Duodenal mucosa (tissue), 2 donors: ENCODE data around the gene MBD2.
A peak's percentile ranks its signal among the peaks of the same experiment; 100 is the strongest.
"Not testable (repeated sequence)": the region's sequence is repeated elsewhere in the genome, so short reads cannot be mapped to it uniquely, and the experiment has no call there.

ENCODE experiments used
- H3K27ac ChIP-seq: one replicate; pipeline ENCODE4 v1.7.0; 2013; ENCODE audit warnings: low read depth, low read length
- H3K27me3 ChIP-seq, 2 donors: one replicate each; pipeline ENCODE4 v1.7.0; 2013; ENCODE audit warnings: low read length in 2 of 2, control low read depth in 1 of 2; ENCODE audit not compliant: insufficient read depth in 2 of 2, control insufficient read depth in 1 of 2
- H3K36me3 ChIP-seq, 2 donors: one replicate each; pipeline ENCODE4 v1.7.0; 2013; ENCODE audit warnings: low read length in 2 of 2, control low read depth in 1 of 2; ENCODE audit not compliant: insufficient read depth in 2 of 2, control insufficient read depth in 1 of 2
- H3K4me1 ChIP-seq, 2 donors: one replicate each; pipeline ENCODE4 v1.7.0; 2013; ENCODE audit warnings: low read length in 2 of 2, control low read depth in 1 of 2; ENCODE audit not compliant: insufficient read depth in 2 of 2, control insufficient read depth in 1 of 2
- H3K4me3 ChIP-seq, 2 donors: one replicate each; pipeline ENCODE4 v1.7.0; 2013; ENCODE audit warnings: low read length in 2 of 2, low read depth in 1 of 2
- H3K9ac ChIP-seq, 2 donors: one replicate each; pipeline ENCODE4 v1.7.0; 2013; ENCODE audit warnings: low read length in 2 of 2, low read depth in 1 of 2
- H3K9me3 ChIP-seq, 2 donors: one replicate each; pipeline ENCODE4 v1.7.0; 2013; ENCODE audit warnings: low read length in 2 of 2, control low read depth in 1 of 2; ENCODE audit not compliant: control insufficient read depth in 1 of 2

The MBD2 gene

DNA sequence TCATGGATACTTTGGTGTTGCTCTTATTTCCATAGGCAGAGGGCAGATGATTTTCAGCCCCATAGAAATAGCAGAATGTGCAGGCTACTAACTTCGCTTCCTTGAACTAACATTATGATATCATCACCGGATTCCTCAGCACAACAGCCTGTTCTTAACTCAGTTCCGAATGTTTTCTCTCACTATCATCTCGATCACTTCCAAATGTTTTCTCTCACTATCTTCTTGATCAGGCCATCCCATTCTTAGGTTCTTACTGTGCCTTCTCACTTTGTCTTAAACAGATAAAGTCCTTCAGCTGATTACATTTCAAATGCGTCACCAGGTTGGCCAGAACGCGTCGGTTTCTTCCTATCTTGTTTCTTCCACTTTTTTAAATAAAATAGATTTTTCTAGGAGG, 11.4 kb upstream of the MBD2 start:
- Histone ChIP-seq H3K36me3 (no peaks in the 10 kb centered on the region), H3K27ac (no peak overlapping the region)

DNA sequence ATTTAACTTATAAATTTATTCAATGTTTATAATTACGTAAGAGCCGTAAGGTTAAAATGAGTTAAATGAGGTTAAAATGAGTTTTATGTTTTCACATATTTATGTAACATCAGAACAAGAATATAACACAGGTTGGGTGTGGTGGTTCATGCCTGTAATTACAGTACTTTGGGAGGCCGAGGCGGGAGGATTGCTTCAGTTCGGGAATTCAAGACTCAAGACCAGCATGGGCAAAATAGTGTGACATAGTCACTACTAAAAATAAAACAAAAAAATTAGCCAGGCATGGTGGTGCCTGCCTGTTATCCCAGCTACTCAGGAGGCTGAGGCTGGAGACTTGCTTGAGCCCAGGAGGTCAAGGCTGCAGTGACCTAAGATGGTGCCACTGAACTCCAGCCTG, 9.3 kb upstream of the MBD2 start:
- H3K9me3 ChIP-seq, result no peaks in the 10 kb centered on the region
- H3K27ac ChIP-seq, result no peak overlapping the region
- H3K4me3 ChIP-seq, result no peak overlapping the region
- H3K27me3 ChIP-seq, result no peaks in the 10 kb centered on the region
- no peak overlapping the region for H3K9ac ChIP-seq
- no peaks in the 10 kb centered on the region for H3K4me1 ChIP-seq
- no peaks in the 10 kb centered on the region for H3K36me3 ChIP-seq

More for the DNA sequence above, 11.4 kb upstream of the MBD2 start:
- Histone ChIP-seq H3K4me1 (no peaks in the 10 kb centered on the region), H3K4me3 (no peak overlapping the region), H3K27me3 (no peaks in the 10 kb centered on the region), H3K9me3 (no peaks in the 10 kb centered on the region), H3K9ac (no peak overlapping the region)

DNA sequence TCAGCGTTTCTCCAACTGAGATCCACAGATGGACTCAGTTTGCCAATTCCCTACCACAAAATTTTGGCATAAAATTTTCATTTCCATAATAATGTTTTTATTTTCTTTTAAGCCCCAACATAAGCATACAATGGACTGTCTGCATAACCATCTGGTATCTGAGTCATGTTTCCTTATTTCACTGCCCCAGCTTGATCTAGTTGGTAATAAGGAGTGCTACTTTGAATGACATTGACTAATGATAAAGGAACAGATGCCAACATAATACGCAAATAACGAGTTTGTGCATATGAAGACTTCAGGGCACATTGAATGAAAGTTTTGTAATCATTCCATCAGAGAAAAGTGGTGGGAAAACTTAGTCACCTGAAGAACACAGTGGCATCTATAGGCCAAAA, 8.8 kb upstream of the MBD2 start:
- Histone ChIP-seq H3K27me3 (no peaks in the 10 kb centered on the region), H3K27ac (no peak overlapping the region), H3K9me3 (no peaks in the 10 kb centered on the region), H3K9ac (no peak overlapping the region), H3K4me3 (no peak overlapping the region), H3K36me3 (no peaks in the 10 kb centered on the region), H3K4me1 (no peaks in the 10 kb centered on the region)

DNA sequence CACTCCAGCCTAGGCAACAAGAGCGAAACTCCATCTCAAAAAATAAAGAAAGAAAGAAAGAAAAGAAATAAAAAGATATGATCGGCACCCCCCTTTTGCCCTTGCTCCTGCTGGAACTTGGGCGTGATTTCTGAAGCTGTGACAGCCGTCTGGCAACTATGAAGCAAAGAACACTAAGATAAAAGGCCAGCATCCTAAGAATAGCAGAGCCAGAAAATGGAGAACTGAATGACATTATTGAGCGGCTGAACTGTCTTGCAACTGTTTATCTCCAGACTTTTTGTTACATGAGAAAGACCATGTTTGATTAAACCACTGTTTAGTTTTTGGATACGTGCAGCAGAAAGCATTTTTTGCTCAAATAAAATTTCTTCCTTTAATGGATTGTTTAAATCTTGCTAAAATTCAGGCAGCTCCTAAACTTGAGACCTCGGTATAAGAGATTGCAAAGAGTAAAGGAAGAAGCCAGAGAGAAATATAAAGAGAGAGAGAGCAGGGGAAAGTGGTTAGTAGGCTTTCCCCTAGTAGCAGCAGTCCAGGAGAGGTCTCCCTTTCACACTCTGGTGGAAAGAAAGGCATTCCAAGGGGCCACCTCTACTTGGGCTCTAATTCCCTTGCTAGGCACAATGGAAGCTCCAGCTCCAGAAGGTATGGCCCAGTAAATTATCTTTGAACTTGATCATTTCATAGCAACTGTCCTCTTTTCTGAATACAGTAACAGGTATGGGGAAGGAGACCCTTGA, 8.2 kb upstream of the MBD2 start:
- no peaks in the 10 kb centered on the region for H3K9me3 ChIP-seq
- H3K36me3 ChIP-seq, result no peaks in the 10 kb centered on the region
- H3K4me1 ChIP-seq, result no peaks in the 10 kb centered on the region
- no peaks in the 10 kb centered on the region for H3K27me3 ChIP-seq
- no peak overlapping the region for H3K4me3 ChIP-seq
- H3K9ac ChIP-seq, result no peak overlapping the region
- no peak overlapping the region for H3K27ac ChIP-seq

DNA sequence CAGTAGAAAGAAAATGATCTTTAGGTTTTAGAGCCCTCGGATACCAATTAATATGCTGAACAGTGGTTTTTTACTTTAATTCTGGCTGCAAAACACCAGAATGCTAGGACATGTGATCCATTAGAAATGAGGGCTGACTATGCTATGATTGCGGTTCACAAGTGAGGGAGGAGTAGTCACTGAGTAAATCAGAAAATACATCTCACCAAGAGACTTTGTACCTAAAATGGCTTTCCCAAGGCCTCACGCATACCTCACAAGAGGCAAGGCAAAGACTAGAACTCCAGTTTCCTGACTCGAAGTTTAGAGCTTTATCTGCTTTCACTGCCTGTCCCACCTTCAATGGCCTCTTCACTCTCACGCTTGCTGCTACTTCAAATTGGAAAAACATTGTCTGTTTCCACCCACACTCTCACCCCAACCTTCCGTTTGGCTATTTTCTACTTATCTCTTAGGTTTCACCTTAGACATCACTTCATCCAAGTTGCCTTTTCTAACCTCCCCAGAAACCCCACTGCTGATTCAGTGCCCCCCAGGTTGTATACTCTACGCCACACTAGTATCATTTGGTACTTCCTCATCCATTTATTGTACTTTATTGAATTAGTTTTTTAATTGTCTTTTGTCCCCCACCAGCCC, 5.1 kb upstream of the MBD2 start:
- Histone ChIP-seq H3K9me3 (no peaks in the 10 kb centered on the region), H3K27ac (no peak overlapping the region), H3K4me3 (no peak overlapping the region), H3K4me1 (peaks cover 0 to 4% of the 10 kb centered on the region in 2 donors), H3K36me3 (no peaks in the 10 kb centered on the region), H3K27me3 (no peaks in the 10 kb centered on the region), H3K9ac (no peak overlapping the region)

DNA sequence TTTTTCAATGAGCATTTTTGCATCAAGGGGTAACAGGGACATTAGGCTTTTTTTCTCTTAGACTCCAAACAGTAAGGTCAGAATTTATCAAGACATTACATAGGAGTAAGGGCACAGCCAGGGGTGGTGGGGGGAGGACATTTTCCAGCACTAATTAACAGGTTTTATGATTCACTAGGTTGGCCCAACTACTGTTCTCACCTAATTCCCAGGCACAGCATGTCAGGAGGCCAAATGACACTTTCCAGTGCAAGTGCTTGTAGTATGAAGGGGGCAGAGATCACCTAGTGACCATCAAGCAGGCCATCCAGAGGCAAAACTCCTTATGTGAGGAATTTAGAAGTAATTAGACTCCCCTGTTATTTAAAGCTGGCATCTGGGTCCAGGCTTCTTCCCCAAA, 3.9 kb upstream of the MBD2 start:
- Histone ChIP-seq H3K4me3 (no peak overlapping the region), H3K36me3 (no peaks in the 10 kb centered on the region), H3K9ac (no peak overlapping the region), H3K27ac (no peak overlapping the region), H3K4me1 (peaks cover 3 to 6% of the 10 kb centered on the region in 2 donors), H3K27me3 (no peaks in the 10 kb centered on the region), H3K9me3 (no peaks in the 10 kb centered on the region)

DNA sequence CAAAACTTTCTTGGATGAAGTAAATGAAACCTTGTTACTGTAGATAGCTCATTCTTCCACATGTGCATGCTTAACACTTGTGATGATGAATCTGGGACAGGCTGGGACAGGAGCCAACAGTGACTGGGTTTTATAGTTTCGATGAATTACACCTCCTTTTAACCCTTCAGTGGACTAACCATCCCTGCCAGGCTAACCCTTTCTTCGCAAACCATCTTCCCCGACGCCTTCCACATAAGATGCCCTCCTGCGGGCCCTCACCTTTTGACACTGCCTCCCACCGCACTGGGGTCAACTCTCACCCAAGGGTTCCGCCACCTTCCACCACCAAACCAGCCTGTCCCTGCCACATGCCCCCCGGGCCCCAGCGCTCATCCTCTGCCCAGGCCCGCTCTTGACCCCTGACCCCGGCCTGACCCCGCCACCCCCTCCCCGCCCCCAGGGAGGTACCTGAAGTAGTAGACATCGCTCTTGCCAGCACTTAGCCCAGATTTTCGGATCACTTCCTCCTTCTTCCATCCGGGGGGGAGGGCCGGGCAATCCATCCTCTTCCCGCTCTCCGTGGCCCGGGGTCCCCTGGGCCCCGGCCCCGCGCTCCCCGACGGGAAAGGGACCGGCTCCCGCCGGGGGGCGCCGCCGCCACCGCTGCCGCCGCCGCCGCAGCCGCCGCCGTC, 764 bp downstream of the MBD2 start:
- peak overlapping the region; percentile 79 to 88 for H3K4me3 ChIP-seq
- H3K36me3 ChIP-seq, result no peaks in the 10 kb centered on the region
- peaks cover 32 to 45% of the 10 kb centered on the region in 2 donors for H3K4me1 ChIP-seq
- H3K9ac ChIP-seq, result peak overlapping the region; percentile 63 to 70
- peak overlapping the region; percentile 56 for H3K27ac ChIP-seq
- H3K27me3 ChIP-seq, result no peaks in the 10 kb centered on the region
- no peaks in the 10 kb centered on the region for H3K9me3 ChIP-seq

DNA sequence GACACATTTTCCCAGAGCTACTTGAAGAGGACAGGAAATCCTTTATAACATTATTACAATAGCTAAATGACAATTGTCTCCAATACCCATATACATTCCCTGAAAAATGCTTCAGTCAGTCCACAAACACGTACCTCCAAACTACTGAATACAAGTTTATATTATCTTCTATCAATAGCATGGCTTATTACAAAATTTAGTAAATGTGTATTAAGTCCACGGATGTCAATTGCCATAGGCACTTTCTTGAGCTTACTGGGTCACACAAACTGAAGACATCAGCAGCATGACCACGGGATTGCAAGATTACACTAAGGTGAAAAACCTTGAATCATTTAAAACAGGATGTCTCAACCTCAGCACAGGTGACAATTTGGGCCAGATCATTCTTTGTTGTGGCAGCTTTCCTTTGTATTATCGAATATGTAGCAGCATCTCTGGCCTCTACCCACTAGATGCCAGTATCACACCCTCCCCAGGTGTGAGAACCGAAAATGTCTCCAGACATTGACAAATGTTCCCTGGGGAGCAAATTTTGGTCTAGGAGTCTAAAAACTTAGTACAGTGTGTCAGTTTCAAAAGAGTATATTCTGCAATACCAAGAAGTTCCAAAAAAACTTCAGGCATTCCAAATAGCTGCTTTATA, 1.4 kb downstream of the MBD2 start:
- H3K9ac ChIP-seq, result peak overlapping the region; percentile 63 to 70
- peak overlapping the region; percentile 79 to 88 for H3K4me3 ChIP-seq
- no peak overlapping the region for H3K27ac ChIP-seq
- H3K27me3 ChIP-seq, result no peaks in the 10 kb centered on the region
- H3K9me3 ChIP-seq, result no peaks in the 10 kb centered on the region
- H3K36me3 ChIP-seq, result no peaks in the 10 kb centered on the region
- H3K4me1 ChIP-seq, result peaks cover 38 to 50% of the 10 kb centered on the region in 2 donors

DNA sequence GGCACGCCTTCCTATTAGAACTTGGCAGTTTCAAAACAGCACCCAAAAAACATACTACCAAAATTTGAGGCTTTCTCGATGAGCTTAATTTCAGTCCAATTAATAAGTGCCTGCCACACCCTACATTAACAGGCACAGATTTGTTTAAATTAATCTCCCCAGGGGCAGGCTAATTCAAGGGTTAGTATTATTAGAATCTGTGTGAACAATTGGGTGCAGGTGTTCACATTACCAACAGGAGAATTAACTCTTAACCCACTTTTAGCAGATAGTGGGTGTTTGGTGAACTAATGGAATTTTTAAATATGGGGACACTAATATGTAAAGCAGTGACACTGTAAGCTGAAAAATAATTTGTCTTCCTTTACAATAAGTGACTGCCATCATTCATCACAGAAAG, 4.1 kb downstream of the MBD2 start:
- H3K9me3 ChIP-seq, result no peaks in the 10 kb centered on the region
- no peaks in the 10 kb centered on the region for H3K27me3 ChIP-seq
- H3K27ac ChIP-seq, result no peak overlapping the region
- no peak overlapping the region for H3K9ac ChIP-seq
- no peaks in the 10 kb centered on the region for H3K36me3 ChIP-seq
- H3K4me1 ChIP-seq, result peaks cover 42 to 54% of the 10 kb centered on the region in 2 donors
- H3K4me3 ChIP-seq, result peak overlapping the region in 1 of 2 donors; percentile 2

DNA sequence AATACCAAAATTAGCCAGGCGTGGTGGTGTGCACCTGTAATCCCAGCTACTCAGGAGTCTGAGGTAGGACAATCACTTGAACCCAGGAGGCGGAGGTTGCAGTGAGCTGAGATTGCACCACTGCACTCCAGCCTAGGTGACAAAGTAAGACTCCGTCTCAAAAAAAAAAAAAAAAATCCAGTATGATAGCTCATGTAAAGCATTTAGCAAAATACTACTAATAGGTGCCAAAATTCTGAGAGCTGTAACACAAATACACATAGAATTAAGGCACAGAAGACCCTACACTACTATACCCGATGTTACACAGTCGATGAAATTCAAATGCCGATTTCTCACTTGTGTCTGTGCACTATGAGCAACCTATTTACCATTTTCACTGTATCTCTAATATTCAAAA, 5.7 kb downstream of the MBD2 start:
- H3K36me3 ChIP-seq, H3K27me3 ChIP-seq, H3K27ac ChIP-seq, H3K9me3 ChIP-seq, H3K4me3 ChIP-seq, H3K9ac ChIP-seq: not testable (repeated sequence)
- peaks cover 42 to 50% of the 10 kb centered on the region in 2 donors for H3K4me1 ChIP-seq
